Measurements from ENCODE around the gene PPP1R2B. TPM values are rescaled to one million over a fixed set of nuclear protein-coding genes. Genes with fewer than 3 reads are reported as not detected.
"Not testable (repeated sequence)": the region's sequence is repeated elsewhere in the genome, so short reads cannot be mapped to it uniquely, and the experiment has no call there.

PPP1R2B gene
- total RNA-seq, 2 experiments from 2014 or later = not detected

- Mint-ChIP-seq H3K9me3 (ENCODE audit: low read depth) (no peaks in the 10 kb centered on the region), H3K27ac (no peak overlapping the region), H3K4me1 (peaks cover 9% of the 10 kb centered on the region), H3K4me3 (no peak overlapping the region), H3K27me3 (peaks cover 8% of the 10 kb centered on the region), H3K36me3 (no peaks in the 10 kb centered on the region)
- CTCF ChIA-PET = interaction anchor here (1.1 to 3.1 kb wide), 3 partner anchors 84 to 295 kb away, joined by 5 to 9 read pairs (median 6); no protein-coding TSS in a partner anchor
- DNase-seq (no peak), ATAC-seq (no peak)
Measured at GRCh38 chr5:156836846-156837245, 13.2 kb upstream of the PPP1R2B start.

DNA sequence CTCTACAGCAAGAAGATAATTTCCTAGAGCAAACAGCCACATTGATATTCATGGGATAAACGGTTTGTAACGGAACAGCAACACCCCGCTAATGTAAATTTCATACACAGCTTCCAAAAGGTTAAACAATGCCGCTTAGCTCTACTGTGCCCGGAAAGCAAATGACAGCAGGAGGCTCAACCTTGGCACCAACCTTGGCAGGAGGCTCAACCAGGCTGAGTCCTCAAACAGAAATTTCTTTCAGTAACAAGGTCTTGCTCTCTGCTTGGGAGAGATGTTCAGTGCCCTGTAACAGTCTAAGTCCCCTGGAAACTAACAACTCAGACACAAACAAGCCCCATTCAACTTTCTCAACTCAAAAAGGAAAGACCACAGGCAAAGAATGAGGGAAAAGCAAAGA, 11.1 kb upstream of the PPP1R2B start:
- DNase-seq = no peak
- Mint-ChIP-seq H3K27ac (no peak overlapping the region), H3K4me3 (no peak overlapping the region), H3K9me3 (ENCODE audit: low read depth) (no peaks in the 10 kb centered on the region), H3K4me1 (peaks cover 9% of the 10 kb centered on the region), H3K27me3 (peaks cover 14% of the 10 kb centered on the region), H3K36me3 (no peaks in the 10 kb centered on the region)
- no peak for ATAC-seq
- CTCF ChIA-PET = interaction anchor here (1.2 kb wide), 1 partner anchor 23 kb away, joined by 3 read pairs; no protein-coding TSS in a partner anchor

- DNase-seq (no peak), ATAC-seq (no peak)
- Mint-ChIP-seq H3K27ac (no peak overlapping the region), H3K4me3 (no peak overlapping the region), H3K27me3 (peaks cover 13% of the 10 kb centered on the region), H3K4me1 (peaks cover 2% of the 10 kb centered on the region), H3K9me3 (ENCODE audit: low read depth) (no peaks in the 10 kb centered on the region), H3K36me3 (no peaks in the 10 kb centered on the region)
- CTCF ChIA-PET = no interaction called here
Measured at GRCh38 chr5:156841737-156842136, 8.4 kb upstream of the PPP1R2B start.

- ATAC-seq (no peak), DNase-seq (no peak)
- peaks cover 6% of the 10 kb centered on the region for H3K36me3 Mint-ChIP-seq
- no peak overlapping the region for H3K27ac Mint-ChIP-seq
- H3K27me3 Mint-ChIP-seq = peaks cover 41% of the 10 kb centered on the region
- H3K4me3 Mint-ChIP-seq = no peak overlapping the region
- peaks cover 3% of the 10 kb centered on the region for H3K9me3 Mint-ChIP-seq (ENCODE audit: low read depth)
- CTCF ChIA-PET = no interaction called here
- peaks cover 5% of the 10 kb centered on the region for H3K4me1 Mint-ChIP-seq
Measured at GRCh38 chr5:156846914-156847313, 3.2 kb upstream of the PPP1R2B start.

DNA sequence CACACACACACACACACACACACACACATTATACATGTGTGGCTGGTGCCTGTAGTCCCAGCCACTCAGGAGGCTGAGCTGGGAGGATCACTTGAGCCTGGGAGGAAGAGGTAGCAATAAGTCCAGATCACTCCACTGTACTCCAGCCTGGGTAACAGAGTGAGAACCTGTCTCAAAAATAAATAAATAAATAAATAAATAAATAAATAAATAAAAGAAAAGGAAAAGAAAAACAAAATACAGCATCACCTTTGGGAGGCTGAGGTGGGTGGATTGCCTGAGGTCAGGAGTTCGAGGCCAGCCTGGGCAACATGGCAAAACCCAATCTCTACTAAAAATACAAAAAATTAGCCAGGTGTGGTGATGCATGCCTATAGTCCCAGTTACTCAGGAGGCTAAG, 1.6 kb upstream of the PPP1R2B start:
- ATAC-seq; DNase-seq; CTCF ChIA-PET; H3K4me3 Mint-ChIP-seq; H3K9me3 Mint-ChIP-seq (ENCODE audit: low read depth); H3K36me3 Mint-ChIP-seq; H3K27ac Mint-ChIP-seq; H3K4me1 Mint-ChIP-seq: not testable (repeated sequence)
- H3K27me3 Mint-ChIP-seq = peaks cover 44% of the 10 kb centered on the region

DNA sequence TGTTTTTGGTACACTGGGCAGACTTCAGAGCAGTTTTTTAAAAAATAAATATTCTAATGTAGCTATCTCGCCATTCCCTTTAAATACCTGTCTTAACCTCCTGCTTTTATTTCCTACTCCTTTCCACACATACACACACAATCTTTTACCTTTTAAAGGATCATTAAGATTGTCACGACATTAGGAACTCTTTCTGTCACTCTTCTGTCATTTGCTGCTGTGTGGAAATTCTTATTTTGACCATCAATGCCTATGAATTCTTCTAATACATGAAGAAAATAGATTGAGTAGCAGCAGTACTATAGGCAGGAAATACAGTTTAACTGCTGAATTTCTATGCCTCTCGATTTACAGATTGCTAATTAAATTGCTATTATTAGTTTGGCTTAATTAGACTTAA, 1.8 kb downstream of the PPP1R2B start:
- CTCF ChIA-PET = interaction anchor here (0.7 to 1.5 kb wide), 2 partner anchors 8 to 11 kb away, joined by 3 to 4 read pairs; no protein-coding TSS in a partner anchor
- peaks cover 21% of the 10 kb centered on the region for H3K36me3 Mint-ChIP-seq
- no peak for ATAC-seq
- DNase-seq = no peak
- peaks cover 5% of the 10 kb centered on the region for H3K4me1 Mint-ChIP-seq
- no peak overlapping the region for H3K4me3 Mint-ChIP-seq
- no peak overlapping the region for H3K27ac Mint-ChIP-seq
- H3K27me3 Mint-ChIP-seq = peaks cover 51% of the 10 kb centered on the region
- peaks cover 18% of the 10 kb centered on the region for H3K9me3 Mint-ChIP-seq (ENCODE audit: low read depth)

- H3K27ac Mint-ChIP-seq, H3K4me1 Mint-ChIP-seq, ATAC-seq, H3K4me3 Mint-ChIP-seq, DNase-seq: not testable (repeated sequence)
- CTCF ChIA-PET = interaction anchor here (0.8 kb wide), 1 partner anchor 70 kb away, joined by 3 read pairs; no protein-coding TSS in a partner anchor
- peaks cover 21% of the 10 kb centered on the region for H3K36me3 Mint-ChIP-seq
- H3K27me3 Mint-ChIP-seq = peaks cover 41% of the 10 kb centered on the region
- peaks cover 18% of the 10 kb centered on the region for H3K9me3 Mint-ChIP-seq (ENCODE audit: low read depth)
Measured at GRCh38 chr5:156853055-156853454, 3.0 kb downstream of the PPP1R2B start.

GRCh38 chr5:156865427-156865826, 15.3 kb downstream of the PPP1R2B start:
- CTCF ChIA-PET = interaction anchor here (0.7 to 1.2 kb wide), 2 partner anchors 16 to 53 kb away, joined by 3 read pairs; no protein-coding TSS in a partner anchor
- Mint-ChIP-seq H3K9me3 (ENCODE audit: low read depth) (peaks cover 3% of the 10 kb centered on the region), H3K27me3 (peaks cover 3% of the 10 kb centered on the region), H3K4me1 (peaks cover 22% of the 10 kb centered on the region), H3K36me3 (peaks cover 11% of the 10 kb centered on the region), H3K4me3 (no peak overlapping the region), H3K27ac (no peak overlapping the region)
- DNase-seq (no peak), ATAC-seq (no peak)

GRCh38 chr5:156870498-156870839, 20.4 kb downstream of the PPP1R2B start:
- peaks cover 3% of the 10 kb centered on the region for H3K27me3 Mint-ChIP-seq
- no peak for ATAC-seq
- peaks cover 12% of the 10 kb centered on the region for H3K4me1 Mint-ChIP-seq
- no peak overlapping the region for H3K4me3 Mint-ChIP-seq
- DNase-seq = no peak
- peaks cover 21% of the 10 kb centered on the region for H3K36me3 Mint-ChIP-seq
- CTCF ChIA-PET = interaction anchor here (0.6 to 1.3 kb wide), 3 partner anchors 10 to 112 kb away, joined by 3 read pairs; no protein-coding TSS in a partner anchor
- H3K9me3 Mint-ChIP-seq (ENCODE audit: low read depth) = peaks cover 12% of the 10 kb centered on the region
- H3K27ac Mint-ChIP-seq = no peak overlapping the region

- H3K27ac Mint-ChIP-seq = no peak overlapping the region
- ATAC-seq (no peak), DNase-seq (no peak)
- H3K4me3 Mint-ChIP-seq = no peak overlapping the region
- peaks cover 3% of the 10 kb centered on the region for H3K27me3 Mint-ChIP-seq
- peaks cover 12% of the 10 kb centered on the region for H3K9me3 Mint-ChIP-seq (ENCODE audit: low read depth)
- CTCF ChIA-PET = no interaction called here
- H3K36me3 Mint-ChIP-seq = peaks cover 21% of the 10 kb centered on the region
- peaks cover 12% of the 10 kb centered on the region for H3K4me1 Mint-ChIP-seq
Measured at GRCh38 chr5:156871212-156871611, 21.1 kb downstream of the PPP1R2B start.

- CTCF ChIA-PET = interaction anchor here (1.8 kb wide), 1 partner anchor 55 kb away, joined by 3 read pairs; no protein-coding TSS in a partner anchor
- ATAC-seq (no peak), DNase-seq (no peak)
- Mint-ChIP-seq H3K4me3 (no peak overlapping the region), H3K9me3 (ENCODE audit: low read depth) (no peaks in the 10 kb centered on the region), H3K27me3 (peaks cover 39% of the 10 kb centered on the region), H3K36me3 (peaks cover 1% of the 10 kb centered on the region), H3K4me1 (no peaks in the 10 kb centered on the region), H3K27ac (no peak overlapping the region)
Measured at GRCh38 chr5:156879665-156880285, 29.7 kb downstream of the PPP1R2B start.

DNA sequence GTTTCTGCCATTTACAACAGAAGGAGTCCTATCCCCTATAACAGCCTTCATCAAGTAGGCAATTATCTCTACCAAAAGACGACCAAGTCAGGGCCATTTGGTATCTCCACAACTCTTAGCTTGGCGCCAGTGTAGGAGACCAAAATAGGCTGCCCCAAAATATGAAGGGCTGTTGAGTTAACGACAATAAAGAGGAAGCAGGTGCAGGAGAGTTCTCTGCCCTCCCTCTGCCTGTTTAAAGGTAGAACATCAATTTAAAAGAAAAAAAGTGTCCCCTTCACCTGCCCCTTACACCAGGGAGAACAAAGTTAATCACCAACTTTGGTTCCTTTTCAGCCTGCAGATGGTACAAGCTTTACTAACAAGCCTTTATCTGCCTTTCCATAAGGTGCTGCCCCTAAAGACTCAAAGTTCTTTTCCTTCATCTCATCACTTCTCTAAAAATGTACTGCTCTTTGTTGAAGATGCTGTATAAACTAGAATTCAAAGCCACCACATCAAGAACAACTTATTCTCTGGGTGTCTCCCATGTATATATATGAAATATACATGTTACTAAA, 33.3 kb downstream of the PPP1R2B start:
- no peak overlapping the region for H3K4me3 Mint-ChIP-seq
- no peak overlapping the region for H3K27ac Mint-ChIP-seq
- no peaks in the 10 kb centered on the region for H3K9me3 Mint-ChIP-seq (ENCODE audit: low read depth)
- peaks cover 47% of the 10 kb centered on the region for H3K27me3 Mint-ChIP-seq
- peaks cover 3% of the 10 kb centered on the region for H3K36me3 Mint-ChIP-seq
- H3K4me1 Mint-ChIP-seq = no peaks in the 10 kb centered on the region
- ATAC-seq = no peak
- DNase-seq = no peak
- CTCF ChIA-PET = no interaction called here

GRCh38 chr5:156888520-156888919, 38.4 kb downstream of the PPP1R2B start:
- Mint-ChIP-seq H3K9me3 (ENCODE audit: low read depth) (no peaks in the 10 kb centered on the region), H3K27me3 (peaks cover 23% of the 10 kb centered on the region), H3K4me1 (peaks cover 21% of the 10 kb centered on the region), H3K27ac (no peak overlapping the region), H3K4me3 (no peak overlapping the region), H3K36me3 (peaks cover 3% of the 10 kb centered on the region)
- DNase-seq (no peak), ATAC-seq (no peak)
- CTCF ChIA-PET = interaction anchor here (0.9 to 1.2 kb wide), 2 partner anchors 217 to 243 kb away, joined by 3 read pairs; no protein-coding TSS in a partner anchor

- Mint-ChIP-seq H3K4me1 (peaks cover 31% of the 10 kb centered on the region), H3K4me3 (no peak overlapping the region), H3K27ac (peak overlapping the region; percentile 78), H3K27me3 (no peaks in the 10 kb centered on the region), H3K36me3 (peaks cover 9% of the 10 kb centered on the region), H3K9me3 (ENCODE audit: low read depth) (no peaks in the 10 kb centered on the region)
- DNase-seq (no peak), ATAC-seq (peak; percentile 71)
- CTCF ChIA-PET = interaction anchor here (0.7 to 1.2 kb wide), 7 partner anchors 11 to 798 kb away, joined by 3 to 4 read pairs (median 3); no protein-coding TSS in a partner anchor
Measured at GRCh38 chr5:156892223-156892622, 42.1 kb downstream of the PPP1R2B start.
